Panc1 (cell line): ENCODE results near the gene SLIT3. TPM values are rescaled to one million over a fixed set of nuclear protein-coding genes. Genes with fewer than 3 reads are reported as not detected.

Source experiments
- ATAC-seq: fragments of 200-7000 bp; cut with Tn5 transposase; 2 replicates; pipeline ENCODE4 v1.9.1; 2020; ENCODE audit warnings: mild to moderate bottlenecking, moderate library complexity
- BruUV-seq: library from RNA; stranded (reverse); fragments of 400-500 nt; replicated peaks from 2 replicates; lab custom pipeline; 2021; lab: Mats Ljungman, UMichigan
- CTCF ChIA-PET: fragments of 300-600 bp; sonication (Branson Sonifier 250); formaldehyde crosslinking; loops from one replicate; lab custom pipeline; 2022; ENCODE audit warnings: antibody characterized with exemption; lab: Charles Lee
- POLR2A ChIA-PET: fragments of 300-600 bp; sonication (Branson Sonifier 250); formaldehyde crosslinking; loops from one replicate; lab custom pipeline; 2022; ENCODE audit warnings: antibody characterized with exemption; lab: Charles Lee
- DNase-seq: peaks from one replicate; pipeline ENCODE4 v3.0.0-alpha.2; 2010; ENCODE audit warnings: low read depth, low spot score
- H3K27ac ChIP-seq: 2 replicates; pipeline ENCODE4 v1.5.1; 2011; ENCODE audit warnings: mild to moderate bottlenecking, low read length, inconsistent platforms
- H3K27me3 ChIP-seq: fragments of 200-500 bp; sonication (Bioruptor generic); 2 replicates; pipeline ENCODE4 v1.6.0; 2014; ENCODE audit warnings: low read length, inconsistent platforms; ENCODE audit not compliant: control insufficient read depth, insufficient read depth
- H3K36me3 ChIP-seq: fragments of 200-500 bp; sonication (Bioruptor generic); 2 replicates; pipeline ENCODE4 v1.5.1; 2014; ENCODE audit warnings: inconsistent platforms, mild to moderate bottlenecking, low read length, moderate library complexity; ENCODE audit not compliant: control insufficient read depth, insufficient read depth
- H3K4me1 ChIP-seq: 2 replicates; pipeline ENCODE4 v1.5.1; 2011; ENCODE audit warnings: inconsistent platforms, mild to moderate bottlenecking, low read length, moderate library complexity; ENCODE audit not compliant: control insufficient read depth, insufficient read depth
- H3K4me3 ChIP-seq, 2 experiments: 2 replicates each; pipeline ENCODE4 v1.5.1; 2011 to 2012; ENCODE audit warnings: low read depth in 2 of 2, low read length in 2 of 2, mild to moderate bottlenecking in 2 of 2, inconsistent platforms in 1 of 2, moderate library complexity in 1 of 2
- H3K9me3 ChIP-seq: fragments of 200-500 bp; sonication (Bioruptor generic); 2 replicates; pipeline ENCODE4 v1.5.1; 2014; ENCODE audit warnings: low read depth, mild to moderate bottlenecking, inconsistent platforms, low read length, moderate library complexity; ENCODE audit not compliant: control insufficient read depth, insufficient read depth
- POLR2AphosphoS5 ChIP-seq: IDR thresholded peaks from 2 replicates; pipeline ENCODE4 v1.6.1; 2012; ENCODE audit warnings: mild to moderate bottlenecking, low read depth, low read length, moderate library complexity
- SIN3A ChIP-seq: IDR thresholded peaks from 2 replicates; pipeline ENCODE4 v1.6.1; 2012; ENCODE audit warnings: low read depth, mild to moderate bottlenecking, low read length, moderate library complexity, borderline replicate concordance; ENCODE audit not compliant: insufficient read depth
- TCF7L2 ChIP-seq: IDR thresholded peaks from 2 replicates; pipeline ENCODE4 v1.6.1; 2011; ENCODE audit warnings: mild to moderate bottlenecking, low read depth, low read length, inconsistent platforms
- in situ Hi-C: cut with HindIII; loops from 2 replicates; pipeline ENCODE4 v1.10.0; 2016; ENCODE audit warnings: low sequenced_read_pairs, low pct_unique_long_range_greater_than_20kb
- intact Hi-C: fragments of 100-400 bp; cut with micrococcal nuclease; formaldehyde crosslinking; loops from one replicate; pipeline ENCODE4 v1.10.0; 2022; ENCODE audit not compliant: unreplicated experiment
- total RNA-seq: library from RNA; stranded (reverse); gene quantifications from one replicate; pipeline ENCODE4 v1.2.1, GENCODE V29; 2021; ENCODE audit not compliant: unreplicated experiment
- TF ChIP-seq, protein P1 (sequence below): fragments of 450-650 bp; IDR thresholded peaks from 2 replicates; pipeline ENCODE4 v1.5.1; 2017; ENCODE audit warnings: mild to moderate bottlenecking
- TF ChIP-seq, protein P2 (sequence below), 2 experiments: IDR thresholded peaks; 2 replicates each; pipeline ENCODE4 v1.6.1; 2011 to 2012; ENCODE audit warnings: low read depth in 2 of 2, control low read depth in 1 of 2, low read length in 1 of 2, mild to moderate bottlenecking in 1 of 2, moderate library complexity in 1 of 2; ENCODE audit not compliant: insufficient read depth in 1 of 2

SLIT3 gene
- total RNA-seq, 1 experiment from 2014 or later = 26.4 TPM

DNA sequence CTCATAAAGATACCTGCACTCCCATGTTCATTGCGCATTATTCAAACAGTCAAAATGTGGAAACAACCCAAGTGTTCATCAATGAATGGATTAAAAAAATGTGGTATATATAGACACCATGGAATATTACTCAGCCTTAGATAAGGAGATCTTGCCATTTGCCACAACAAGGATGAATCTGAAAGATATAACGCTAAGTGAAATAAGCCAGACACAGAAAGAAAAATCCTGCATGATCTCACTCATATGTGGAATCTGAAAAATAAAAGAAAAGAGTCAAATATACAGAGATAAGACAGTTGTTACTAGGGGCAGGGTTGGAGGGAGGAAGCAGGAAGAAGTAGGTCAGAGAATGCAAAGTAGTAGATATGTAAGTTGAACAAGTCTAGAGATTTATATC lies 17.6 kb upstream of the SLIT3 start:
- H3K27ac ChIP-seq = no peak overlapping the region
- no peaks in the 10 kb centered on the region for H3K4me1 ChIP-seq
- no peaks in the 10 kb centered on the region for H3K27me3 ChIP-seq
- ChIA-PET POLR2A (no interaction called here), CTCF (no interaction called here)
- in situ Hi-C loops = no loop called here
- no peak for DNase-seq
- peaks cover 5% of the 10 kb centered on the region; the same call in 1 of the 2 replicates for H3K9me3 ChIP-seq
- intact Hi-C loops = no loop called here
- H3K4me3 ChIP-seq = no peak overlapping the region
- H3K36me3 ChIP-seq = no peaks in the 10 kb centered on the region
- TF ChIP-seq, protein P1, sequence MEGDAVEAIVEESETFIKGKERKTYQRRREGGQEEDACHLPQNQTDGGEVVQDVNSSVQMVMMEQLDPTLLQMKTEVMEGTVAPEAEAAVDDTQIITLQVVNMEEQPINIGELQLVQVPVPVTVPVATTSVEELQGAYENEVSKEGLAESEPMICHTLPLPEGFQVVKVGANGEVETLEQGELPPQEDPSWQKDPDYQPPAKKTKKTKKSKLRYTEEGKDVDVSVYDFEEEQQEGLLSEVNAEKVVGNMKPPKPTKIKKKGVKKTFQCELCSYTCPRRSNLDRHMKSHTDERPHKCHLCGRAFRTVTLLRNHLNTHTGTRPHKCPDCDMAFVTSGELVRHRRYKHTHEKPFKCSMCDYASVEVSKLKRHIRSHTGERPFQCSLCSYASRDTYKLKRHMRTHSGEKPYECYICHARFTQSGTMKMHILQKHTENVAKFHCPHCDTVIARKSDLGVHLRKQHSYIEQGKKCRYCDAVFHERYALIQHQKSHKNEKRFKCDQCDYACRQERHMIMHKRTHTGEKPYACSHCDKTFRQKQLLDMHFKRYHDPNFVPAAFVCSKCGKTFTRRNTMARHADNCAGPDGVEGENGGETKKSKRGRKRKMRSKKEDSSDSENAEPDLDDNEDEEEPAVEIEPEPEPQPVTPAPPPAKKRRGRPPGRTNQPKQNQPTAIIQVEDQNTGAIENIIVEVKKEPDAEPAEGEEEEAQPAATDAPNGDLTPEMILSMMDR = no peak
- TF ChIP-seq SIN3A (no peak), TCF7L2 (no peak), POLR2AphosphoS5 (no peak)
- TF ChIP-seq, protein P2, sequence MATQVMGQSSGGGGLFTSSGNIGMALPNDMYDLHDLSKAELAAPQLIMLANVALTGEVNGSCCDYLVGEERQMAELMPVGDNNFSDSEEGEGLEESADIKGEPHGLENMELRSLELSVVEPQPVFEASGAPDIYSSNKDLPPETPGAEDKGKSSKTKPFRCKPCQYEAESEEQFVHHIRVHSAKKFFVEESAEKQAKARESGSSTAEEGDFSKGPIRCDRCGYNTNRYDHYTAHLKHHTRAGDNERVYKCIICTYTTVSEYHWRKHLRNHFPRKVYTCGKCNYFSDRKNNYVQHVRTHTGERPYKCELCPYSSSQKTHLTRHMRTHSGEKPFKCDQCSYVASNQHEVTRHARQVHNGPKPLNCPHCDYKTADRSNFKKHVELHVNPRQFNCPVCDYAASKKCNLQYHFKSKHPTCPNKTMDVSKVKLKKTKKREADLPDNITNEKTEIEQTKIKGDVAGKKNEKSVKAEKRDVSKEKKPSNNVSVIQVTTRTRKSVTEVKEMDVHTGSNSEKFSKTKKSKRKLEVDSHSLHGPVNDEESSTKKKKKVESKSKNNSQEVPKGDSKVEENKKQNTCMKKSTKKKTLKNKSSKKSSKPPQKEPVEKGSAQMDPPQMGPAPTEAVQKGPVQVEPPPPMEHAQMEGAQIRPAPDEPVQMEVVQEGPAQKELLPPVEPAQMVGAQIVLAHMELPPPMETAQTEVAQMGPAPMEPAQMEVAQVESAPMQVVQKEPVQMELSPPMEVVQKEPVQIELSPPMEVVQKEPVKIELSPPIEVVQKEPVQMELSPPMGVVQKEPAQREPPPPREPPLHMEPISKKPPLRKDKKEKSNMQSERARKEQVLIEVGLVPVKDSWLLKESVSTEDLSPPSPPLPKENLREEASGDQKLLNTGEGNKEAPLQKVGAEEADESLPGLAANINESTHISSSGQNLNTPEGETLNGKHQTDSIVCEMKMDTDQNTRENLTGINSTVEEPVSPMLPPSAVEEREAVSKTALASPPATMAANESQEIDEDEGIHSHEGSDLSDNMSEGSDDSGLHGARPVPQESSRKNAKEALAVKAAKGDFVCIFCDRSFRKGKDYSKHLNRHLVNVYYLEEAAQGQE (IDR thresholded peaks at IDR 0.05; ENCODE audit: insufficient read depth in 1 of 2, low read depth in 2 of 2, low read length in 1 of 2) = no peak
- BruUV-seq = no TSS peak
- ATAC-seq = no peak

DNA sequence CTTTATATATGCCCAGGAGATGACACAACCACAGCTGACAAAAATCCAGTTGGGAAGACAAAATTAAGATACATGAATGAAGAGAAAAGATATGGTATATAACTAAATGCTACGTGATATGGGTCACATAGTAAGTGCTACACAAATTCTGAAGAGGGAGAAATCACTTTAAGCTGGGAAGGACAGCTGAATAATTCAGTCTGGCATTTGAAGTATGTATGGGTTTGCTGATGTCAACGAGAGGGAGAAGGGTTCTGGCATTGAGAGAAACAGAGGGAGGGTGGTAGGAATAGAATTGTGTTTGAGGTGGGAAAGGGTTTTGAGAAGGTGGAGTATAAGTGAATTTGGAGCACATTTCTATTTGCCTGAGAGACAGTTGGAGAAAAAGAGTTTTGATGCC lies 6.7 kb upstream of the SLIT3 start:
- intact Hi-C loops (no loop called here), in situ Hi-C loops (no loop called here)
- no peak for TF ChIP-seq TCF7L2
- TF ChIP-seq POLR2AphosphoS5 = no peak
- TF ChIP-seq SIN3A = no peak
- CTCF ChIA-PET = no interaction called here
- Histone ChIP-seq H3K27me3 (no peaks in the 10 kb centered on the region), H3K36me3 (no peaks in the 10 kb centered on the region), H3K27ac (no peak overlapping the region), H3K4me3 (no peak overlapping the region), H3K9me3 (no peaks in the 10 kb centered on the region), H3K4me1 (no peaks in the 10 kb centered on the region)
- POLR2A ChIA-PET = no interaction called here
- BruUV-seq = no TSS peak
- DNase-seq (no peak), ATAC-seq (no peak)

DNA sequence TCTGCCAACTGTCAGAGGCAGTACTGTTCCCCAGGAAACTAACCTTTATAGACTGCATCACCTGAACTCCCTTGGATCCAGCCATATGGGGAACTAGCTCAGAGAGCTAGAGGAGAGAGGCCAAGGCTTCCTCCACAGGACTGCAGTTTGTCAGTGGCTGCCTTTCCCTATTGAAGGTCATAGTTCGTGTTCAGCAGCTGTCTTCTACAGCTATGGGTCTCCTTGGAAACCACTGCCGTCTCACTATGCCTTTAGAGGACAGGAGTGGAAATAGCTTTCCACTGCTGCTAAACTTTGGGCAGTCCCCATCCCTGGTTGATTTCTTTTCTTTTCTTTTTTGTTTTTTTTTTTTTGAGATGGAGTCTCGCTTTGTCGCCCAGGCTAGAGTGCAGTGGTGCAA lies 4.4 kb upstream of the SLIT3 start:
- Histone ChIP-seq H3K27me3 (no peaks in the 10 kb centered on the region), H3K9me3 (no peaks in the 10 kb centered on the region), H3K27ac (no peak overlapping the region), H3K36me3 (no peaks in the 10 kb centered on the region), H3K4me1 (peaks cover 6% of the 10 kb centered on the region; the same call in 1 of the 2 replicates), H3K4me3 (no peak overlapping the region)
- ATAC-seq (no peak), DNase-seq (no peak)
- POLR2A ChIA-PET = no interaction called here
- TF ChIP-seq POLR2AphosphoS5 (no peak), SIN3A (no peak), TCF7L2 (no peak)
- TF ChIP-seq, protein P1 = no peak
- TF ChIP-seq, protein P2 (IDR thresholded peaks at IDR 0.05; ENCODE audit: insufficient read depth in 1 of 2, low read depth in 2 of 2, low read length in 1 of 2) = no peak
- BruUV-seq = no TSS peak
- in situ Hi-C loops = no loop called here
- CTCF ChIA-PET = no interaction called here
- intact Hi-C loops = no loop called here
